NCI-H1092 treated with DMSO at 0.1 percent for 48 hours (cell line): ENCODE measurements around the gene TIMP1.

Experiments
- DNase-seq: peaks from one replicate; lab custom pipeline; 2025; lab: John Stamatoyannopoulos, UW

The TIMP1 gene

DNA sequence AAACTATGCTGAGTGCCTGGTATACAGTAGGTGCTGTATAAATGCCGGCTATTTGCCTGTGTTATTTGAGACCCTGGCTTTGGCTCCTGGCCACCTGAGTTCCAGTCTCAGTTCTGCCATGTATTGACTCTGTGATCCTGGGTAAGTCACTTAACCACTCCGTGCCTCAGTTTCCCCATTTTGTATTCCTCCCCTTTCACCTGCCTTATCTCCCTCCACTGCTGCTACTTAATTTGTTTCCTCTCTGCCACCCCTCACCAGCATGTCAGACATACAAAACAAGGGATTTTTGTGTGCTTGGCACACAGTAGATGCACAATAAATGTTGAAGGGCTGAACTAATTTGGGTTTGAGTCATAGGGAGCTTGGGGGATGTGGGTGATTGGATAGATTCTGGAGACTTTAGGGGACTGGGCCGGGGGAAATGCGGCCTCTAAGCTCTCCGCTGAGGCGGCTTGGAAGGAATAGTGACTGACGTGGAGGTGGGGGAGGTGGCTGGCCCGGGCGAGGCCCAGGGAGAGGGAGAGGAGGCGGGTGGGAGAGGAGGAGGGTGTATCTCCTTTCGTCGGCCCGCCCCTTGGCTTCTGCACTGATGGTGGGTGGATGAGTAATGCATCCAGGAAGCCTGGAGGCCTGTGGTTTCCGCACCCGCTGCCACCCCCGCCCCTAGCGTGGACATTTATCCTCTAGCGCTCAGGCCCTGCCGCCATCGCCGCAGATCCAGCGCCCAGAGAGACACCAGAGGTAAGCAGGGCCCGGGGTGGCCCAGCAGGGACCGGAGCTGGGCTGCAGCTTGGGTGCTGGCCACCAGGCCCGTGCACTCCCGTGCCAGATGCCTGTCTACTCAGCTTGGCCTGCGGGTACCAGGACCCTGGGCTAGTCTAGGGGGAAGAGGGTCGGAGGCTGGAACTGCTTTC is at the start of gene TIMP1:
Gene TIMP1, plus strand, starts transcription at position 706 of the 917 bp plus-strand sequence. CDS start 980 bp downstream, outside the sequence.
- no peak for DNase-seq

DNA sequence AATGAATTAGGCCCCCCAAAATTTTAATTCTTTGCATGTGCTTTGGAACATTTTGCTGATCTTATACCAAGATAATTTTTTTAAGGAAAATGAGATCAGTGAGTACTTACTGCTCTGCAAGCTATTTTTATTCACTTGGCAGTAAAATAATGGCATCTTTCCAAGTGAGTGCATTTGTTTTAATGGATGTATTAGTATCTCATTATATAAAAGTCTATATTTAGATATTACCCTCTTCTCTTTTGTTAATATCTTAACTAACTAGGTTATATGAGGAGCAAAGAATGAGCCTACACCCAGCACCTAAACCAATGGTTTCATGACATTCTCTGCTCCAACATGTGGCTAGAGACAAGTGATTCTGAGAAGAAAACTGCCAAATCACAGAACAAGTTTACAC is 42.4 kb upstream of the TIMP1 start:
- peak; percentile 1 for DNase-seq

GRCh38 chrX:47540754-47541538 is 41.3 kb upstream of the TIMP1 start:
- DNase-seq, result peak; percentile 96

DNA sequence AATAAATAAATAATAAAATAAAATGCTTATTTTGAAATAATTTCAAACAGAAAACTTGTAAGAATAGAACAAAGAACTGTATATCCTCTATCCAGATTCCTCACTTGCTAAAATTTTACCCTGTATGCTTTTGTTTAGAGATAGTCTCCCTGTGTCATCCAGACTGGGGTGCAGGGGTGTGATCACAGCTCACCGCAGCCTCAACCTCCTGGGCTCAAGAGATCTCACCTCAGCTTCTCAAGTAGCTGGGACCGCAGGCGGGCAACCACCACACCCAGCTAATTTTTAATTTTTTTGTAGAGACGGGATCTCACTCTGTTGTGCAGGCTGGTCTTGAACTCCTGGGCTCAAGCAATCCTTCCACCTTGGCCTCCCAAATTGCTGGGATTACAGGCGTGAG is 38.7 kb upstream of the TIMP1 start:
- no peak for DNase-seq

DNA sequence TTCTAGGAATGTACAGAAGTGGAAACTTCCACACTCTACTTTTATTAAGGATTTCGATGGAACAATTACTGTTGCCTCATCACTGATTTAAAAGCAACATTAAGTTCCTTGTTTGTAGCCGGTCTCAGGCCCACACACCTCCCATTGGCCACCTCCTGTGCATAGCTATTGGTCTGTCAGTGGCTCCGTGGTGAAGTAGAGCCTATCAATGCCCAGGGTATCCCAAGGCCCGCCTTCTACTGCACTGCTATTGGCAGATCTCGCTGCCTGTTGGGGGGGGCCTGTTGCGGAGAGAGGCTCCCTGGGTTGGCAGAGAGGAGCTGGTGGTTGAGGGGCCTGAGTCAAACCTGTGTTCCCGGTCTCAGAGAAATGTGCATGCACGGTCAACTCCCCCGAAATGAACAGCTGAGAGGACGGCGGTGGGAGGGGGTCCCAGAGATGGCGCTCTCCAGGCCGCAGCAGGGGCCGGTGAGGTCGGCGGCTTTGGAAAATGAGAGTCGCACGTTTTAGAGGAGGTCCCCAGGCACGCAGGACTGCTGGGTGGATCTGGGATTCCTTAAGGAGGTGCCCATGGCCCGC is 26.1 kb upstream of the TIMP1 start:
- DNase-seq, result peak; percentile 96

- no peak for DNase-seq
These were observed 23.8 kb upstream of the TIMP1 start for GRCh38 chrX:47558436-47558835.

DNA sequence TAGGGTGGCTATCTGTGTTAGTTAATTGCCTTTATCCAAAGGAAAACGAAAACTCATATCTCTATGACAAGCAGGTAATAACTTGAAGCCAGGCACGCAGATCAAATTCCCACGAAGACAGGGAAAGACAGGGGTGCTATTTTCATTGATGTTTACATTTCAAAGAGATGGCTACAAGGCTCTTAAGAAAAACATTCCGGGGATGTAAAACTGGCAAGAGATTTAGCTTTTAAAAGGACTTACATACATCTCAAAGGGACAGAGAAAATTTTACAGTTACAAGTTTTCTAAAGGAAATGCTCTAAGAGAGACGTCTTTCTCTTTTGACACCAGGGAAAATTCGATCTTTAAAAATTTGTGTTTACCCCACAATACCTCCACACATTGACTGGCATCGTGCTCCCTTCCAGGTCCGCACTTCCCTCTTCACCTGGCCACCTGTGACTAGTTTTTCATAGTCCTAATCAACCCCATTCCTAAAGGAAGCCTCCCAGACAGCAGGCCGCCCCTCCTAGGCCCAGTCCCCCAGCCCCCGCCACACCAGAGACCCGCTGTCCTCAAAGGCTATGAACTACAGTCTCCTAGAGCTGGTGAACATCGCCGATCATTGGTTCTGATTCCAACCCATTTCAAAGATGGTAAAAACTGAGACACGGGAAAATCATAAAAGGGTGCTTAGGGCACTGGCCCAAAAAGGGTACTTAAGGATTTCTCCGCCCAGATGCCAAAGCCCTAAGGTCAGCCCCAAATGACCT is 21.9 kb upstream of the TIMP1 start:
- DNase-seq, result no peak

DNA sequence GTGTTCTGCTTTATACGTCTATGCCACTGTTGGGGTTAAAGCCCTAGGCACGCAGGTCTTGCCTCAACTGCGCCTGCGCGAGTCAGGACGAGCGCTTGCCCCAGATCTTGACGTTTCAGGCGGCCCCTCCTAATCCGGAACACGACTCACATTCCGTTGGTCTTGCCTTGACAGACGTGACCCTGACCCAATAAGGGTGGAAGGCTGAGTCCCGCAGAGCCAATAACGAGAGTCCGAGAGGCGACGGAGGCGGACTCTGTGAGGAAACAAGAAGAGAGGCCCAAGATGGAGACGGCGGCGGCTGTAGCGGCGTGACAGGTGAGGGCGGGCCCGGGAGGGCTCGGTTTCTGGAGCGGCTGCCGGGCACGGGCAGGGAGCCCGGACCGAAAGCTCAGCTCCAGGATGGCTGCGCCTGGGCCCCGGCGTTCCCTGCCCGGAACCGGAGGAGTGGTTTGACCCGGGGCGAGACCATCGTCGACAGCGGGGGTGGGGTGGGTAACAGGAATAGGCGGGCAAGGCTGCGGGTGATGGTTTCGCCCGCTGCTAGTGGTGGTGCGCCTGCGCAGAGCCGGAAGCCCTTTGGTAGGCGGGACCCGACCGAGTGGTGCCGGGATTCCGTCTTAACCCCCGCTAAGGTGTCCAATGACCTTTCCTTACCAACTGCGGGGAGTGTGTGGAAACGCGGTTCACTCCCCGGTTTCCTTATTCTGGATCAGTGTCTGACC is 21.1 kb upstream of the TIMP1 start, which contains the start of gene ARAF:
Gene ARAF, plus strand, starts transcription at position 272 of the 725 bp plus-strand sequence. CDS start 1,763 bp downstream, outside the sequence.
- DNase-seq, result peak; percentile 98

- peak; percentile 56 for DNase-seq
These were observed 20.5 kb upstream of the TIMP1 start for GRCh38 chrX:47561659-47562151.

GRCh38 chrX:47562615-47563243 is 19.5 kb upstream of the TIMP1 start:
- no peak for DNase-seq

- DNase-seq, result no peak
These were observed 18.4 kb upstream of the TIMP1 start for GRCh38 chrX:47563801-47564315.

GRCh38 chrX:47564438-47565085 is 17.7 kb upstream of the TIMP1 start:
- DNase-seq, result no peak

DNA sequence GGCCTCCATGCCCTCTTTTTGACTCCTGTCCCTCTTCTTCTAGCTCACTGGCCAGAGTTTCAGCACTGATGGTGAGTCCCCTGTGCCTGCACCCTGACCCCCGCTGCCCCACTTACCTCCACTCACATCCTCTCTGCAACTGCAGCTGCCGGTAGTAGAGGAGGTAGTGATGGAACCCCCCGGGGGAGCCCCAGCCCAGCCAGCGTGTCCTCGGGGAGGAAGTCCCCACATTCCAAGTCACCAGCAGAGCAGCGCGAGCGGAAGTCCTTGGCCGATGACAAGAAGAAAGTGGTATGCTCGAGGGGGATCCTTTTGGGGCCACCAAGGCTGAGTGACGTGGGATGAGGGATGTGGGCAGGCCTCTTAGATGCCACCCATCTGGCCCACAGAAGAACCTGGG is 15.4 kb upstream of the TIMP1 start:
- DNase-seq, result no peak

DNA sequence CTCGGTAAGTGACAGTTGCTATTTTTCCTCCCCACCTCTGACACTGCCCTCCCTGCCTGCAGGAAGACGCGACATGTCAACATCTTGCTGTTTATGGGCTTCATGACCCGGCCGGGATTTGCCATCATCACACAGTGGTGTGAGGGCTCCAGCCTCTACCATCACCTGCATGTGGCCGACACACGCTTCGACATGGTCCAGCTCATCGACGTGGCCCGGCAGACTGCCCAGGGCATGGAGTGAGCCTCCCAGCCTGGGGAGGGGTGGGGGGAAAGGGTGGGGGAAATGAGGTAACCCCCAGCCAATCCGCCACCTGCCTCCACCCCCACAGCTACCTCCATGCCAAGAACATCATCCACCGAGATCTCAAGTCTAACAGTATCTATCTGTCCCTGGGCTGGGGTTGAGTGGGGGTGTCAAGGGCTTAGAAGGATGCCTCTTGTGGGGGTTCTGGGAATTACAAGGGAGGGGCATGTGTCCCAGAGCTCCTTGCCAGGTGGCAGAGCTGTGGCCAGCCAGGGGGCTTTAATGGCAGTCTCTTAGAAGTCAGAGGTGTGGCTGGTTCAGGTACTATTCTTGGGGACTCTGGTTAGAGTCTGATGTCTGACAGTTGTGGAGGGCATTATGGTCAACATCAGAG is 13.5 kb upstream of the TIMP1 start:
- DNase-seq, result no peak

GRCh38 chrX:47570794-47571193 is 11.4 kb upstream of the TIMP1 start:
- no peak for DNase-seq

GRCh38 chrX:47571215-47571614 is 11.0 kb upstream of the TIMP1 start:
- DNase-seq, result no peak

DNA sequence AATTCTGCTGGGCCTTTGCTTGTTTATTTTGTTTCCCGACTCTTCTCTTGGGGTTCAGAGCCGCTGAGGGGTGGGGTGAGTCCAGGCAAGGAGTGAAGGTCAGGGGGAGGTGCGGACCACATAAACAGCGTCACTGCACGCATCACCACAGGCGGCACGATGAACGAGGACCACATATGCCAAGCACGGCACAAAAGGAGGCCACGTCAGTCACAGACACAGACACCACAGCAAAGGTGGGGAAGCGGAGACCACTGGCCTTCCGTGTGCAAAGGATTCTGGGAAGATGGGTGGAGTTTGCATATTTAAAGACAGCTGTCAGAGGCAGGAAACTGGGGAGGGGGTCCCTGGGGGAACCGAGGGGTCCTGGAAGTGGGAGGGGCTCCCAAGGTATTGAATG is 10.3 kb upstream of the TIMP1 start:
- no peak for DNase-seq

DNA sequence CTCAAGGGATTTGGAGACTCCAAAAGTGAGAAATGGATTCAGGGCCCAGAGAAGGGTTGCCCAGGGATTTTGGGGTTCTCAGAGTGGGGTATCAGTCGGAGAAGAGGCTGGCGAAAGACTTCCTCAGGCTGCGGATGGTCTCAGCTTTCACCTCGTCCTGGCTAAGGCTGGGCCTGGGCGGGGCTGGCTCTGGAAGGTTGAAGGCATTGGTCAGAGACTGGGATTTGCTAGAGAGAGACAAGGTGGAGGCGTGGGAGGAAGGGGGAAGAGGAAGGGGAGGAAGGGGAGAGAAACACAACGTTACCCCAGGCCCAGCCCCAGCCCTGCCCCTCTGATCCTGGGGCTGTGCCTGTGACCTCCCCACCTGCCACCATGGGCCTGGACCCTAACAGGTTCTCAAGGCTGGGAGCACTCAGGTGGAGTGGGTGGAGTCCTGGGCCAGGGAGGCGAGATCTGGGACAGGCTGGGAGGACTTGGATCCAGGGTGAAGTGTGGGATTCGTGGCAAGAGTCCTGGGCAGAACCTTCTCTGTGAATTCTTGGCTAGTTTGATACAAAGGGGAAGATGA is 9.4 kb upstream of the TIMP1 start:
- DNase-seq, result no peak
